Ishikawa (cell line): ENCODE results near the gene RICTOR.

ENCODE experiments used
- CEBPB ChIP-seq: IDR thresholded peaks from 2 replicates; pipeline ENCODE4 v1.6.1; 2012
- EGR1 ChIP-seq: IDR thresholded peaks from 2 replicates; pipeline ENCODE4 v1.6.1; 2012
- FOXM1 ChIP-seq: IDR thresholded peaks from 2 replicates; pipeline ENCODE4 v1.6.1; 2012; ENCODE audit warnings: low read depth, borderline replicate concordance
- REST ChIP-seq: IDR thresholded peaks from 2 replicates; pipeline ENCODE4 v1.6.1; 2012; ENCODE audit warnings: low read depth, mild to moderate bottlenecking
- TAF1 ChIP-seq: IDR thresholded peaks from 2 replicates; pipeline ENCODE4 v1.6.1; 2012; ENCODE audit warnings: low read depth, mild to moderate bottlenecking
- TCF12 ChIP-seq: IDR thresholded peaks from 2 replicates; pipeline ENCODE4 v1.6.1; 2012; ENCODE audit warnings: low read depth
- YY1 ChIP-seq: IDR thresholded peaks from 2 replicates; pipeline ENCODE4 v1.6.1; 2012; ENCODE audit warnings: low read depth

GRCh38 chr5:39082995-39083394, 8.8 kb upstream of the RICTOR start:
- TF ChIP-seq EGR1 (no peak), FOXM1 (no peak), CEBPB (no peak), YY1 (no peak), REST (no peak), TAF1 (no peak), TCF12 (no peak)
